H1 (cell line): ENCODE data around the gene NADK. TPM values are rescaled to one million over a fixed set of nuclear protein-coding genes. Genes with fewer than 3 reads are reported as not detected.

Source experiments
- CTCF ChIA-PET: fragments of 300-600 bp; sonication (Branson Sonifier 250); formaldehyde crosslinking; loops from one replicate; lab custom pipeline; 2021; ENCODE audit not compliant: partially characterized antibody; lab: Charles Lee
- POLR2A ChIA-PET: fragments of 300-600 bp; sonication (Branson Sonifier 250); formaldehyde crosslinking; loops from one replicate; lab custom pipeline; 2021; ENCODE audit warnings: inconsistent platforms; ENCODE audit not compliant: partially characterized antibody; lab: Charles Lee
- DNase-seq, 2 experiments: peaks; one replicate each; pipeline versions ENCODE4 v3.0.0 to v3.0.0-alpha.2; 2010 to 2022; ENCODE audit warnings: low spot score in 2 of 2, low read depth in 1 of 2, mixed read lengths in 1 of 2
- FAIRE-seq: peaks from 2 replicates; lab custom pipeline; 2011; peaks lifted over from hg19 to GRCh38; lab: Jason Lieb, UNC
- H2AFZ ChIP-seq: 2 replicates; pipeline ENCODE4 v1.8.1; 2012; ENCODE audit warnings: low read length, inconsistent platforms
- H2AK5ac ChIP-seq: 2 replicates; pipeline ENCODE4 v1.6.1; 2013; ENCODE audit warnings: low read depth, low read length
- H2BK120ac ChIP-seq: replicated peaks from 2 replicates; pipeline ENCODE3; 2013; ENCODE audit warnings: low read depth, low read length, inconsistent platforms
- H2BK12ac ChIP-seq: 2 replicates; pipeline ENCODE4 v1.6.1; 2013; ENCODE audit warnings: low read depth, low read length
- H2BK15ac ChIP-seq: 2 replicates; pipeline ENCODE4 v1.6.1; 2013; ENCODE audit warnings: low read length
- H2BK20ac ChIP-seq: 2 replicates; pipeline ENCODE4 v1.6.1; 2013; ENCODE audit warnings: low read length
- H2BK5ac ChIP-seq: 2 replicates; pipeline ENCODE4 v1.6.1; 2013; ENCODE audit warnings: low read depth, low read length
- H3K14ac ChIP-seq: 2 replicates; pipeline ENCODE4 v1.6.1; 2013; ENCODE audit warnings: inconsistent platforms; ENCODE audit not compliant: insufficient read length
- H3K18ac ChIP-seq: 2 replicates; pipeline ENCODE4 v1.6.1; 2013; ENCODE audit warnings: low read length; ENCODE audit errors: extremely low read depth
- H3K23ac ChIP-seq: 2 replicates; pipeline ENCODE4 v1.6.1; 2013; ENCODE audit warnings: inconsistent platforms; ENCODE audit not compliant: insufficient read length
- H3K23me2 ChIP-seq: 2 replicates; pipeline ENCODE4 v1.6.1; 2013; ENCODE audit warnings: low read depth, low read length
- H3K27ac ChIP-seq: 2 replicates; pipeline ENCODE4 v1.6.1; 2011; ENCODE audit warnings: low read depth, low read length, inconsistent platforms
- H3K27me3 ChIP-seq, 4 experiments: replicated peaks in 1 of 4; 1 replicate in 1 of 4; 2 replicates in 3 of 4; pipeline versions ENCODE4 v1.6.1 to v1.8.1; 2011 to 2013; ENCODE audit warnings: low read length in 3 of 4, mild to moderate bottlenecking in 3 of 4, inconsistent platforms in 2 of 4, mixed read lengths in 2 of 4, moderate library complexity in 1 of 4; ENCODE audit not compliant: control insufficient read depth in 3 of 4, insufficient read depth in 3 of 4; ENCODE audit errors: extremely low read depth in 1 of 4
- H3K36me3 ChIP-seq, 4 experiments: 2 replicates each; pipeline versions ENCODE4 v1.6.1 to v1.8.1; 2011 to 2013; ENCODE audit warnings: mild to moderate bottlenecking in 4 of 4, low read length in 3 of 4, moderate library complexity in 2 of 4, control low read depth in 1 of 4, inconsistent platforms in 1 of 4; ENCODE audit not compliant: insufficient read depth in 4 of 4, control insufficient read depth in 2 of 4
- H3K4ac ChIP-seq: replicated peaks from 2 replicates; pipeline ENCODE3; 2013; ENCODE audit warnings: low read length, low read depth, mixed read lengths, inconsistent platforms; ENCODE audit not compliant: insufficient read length
- H3K4me1 ChIP-seq, 4 experiments: replicated peaks in 1 of 4; 1 replicate in 1 of 4; 2 replicates in 3 of 4; pipeline versions ENCODE4 v1.6.1 to v1.8.1; 2011 to 2013; ENCODE audit warnings: low read length in 3 of 4, inconsistent platforms in 2 of 4, mixed read lengths in 1 of 4; ENCODE audit not compliant: insufficient read depth in 4 of 4, control insufficient read depth in 3 of 4
- H3K4me2 ChIP-seq, 2 experiments: 2 replicates each; pipeline versions ENCODE4 v1.6.1 to v1.8.1; 2011 to 2013; ENCODE audit warnings: low read depth in 2 of 2, low read length in 2 of 2, control low read depth in 1 of 2, inconsistent platforms in 1 of 2, mild to moderate bottlenecking in 1 of 2; ENCODE audit not compliant: insufficient read depth in 1 of 2
- H3K4me3 ChIP-seq, 4 experiments: fragments of 200-600, 300-600 bp in 1 of 4; sonication (generic), shearing (Covaris generic), sonication (Bioruptor Twin) in 1 of 4; 2 replicates each; pipeline versions ENCODE4 v1.5.1 to v1.8.1; 2011 to 2016; ENCODE audit warnings: low read length in 4 of 4, low read depth in 3 of 4, control low read depth in 2 of 4, inconsistent platforms in 2 of 4, mild to moderate bottlenecking in 2 of 4, mixed read lengths in 1 of 4, moderate library complexity in 1 of 4; ENCODE audit not compliant: insufficient read depth in 2 of 4; ENCODE audit errors: extremely low read depth in 1 of 4
- H3K56ac ChIP-seq: replicated peaks from 2 replicates; pipeline ENCODE3; 2013; ENCODE audit warnings: low read depth, mild to moderate bottlenecking, mixed read lengths, low read length, inconsistent platforms; ENCODE audit not compliant: insufficient read length
- H3K79me1 ChIP-seq: 2 replicates; pipeline ENCODE4 v1.6.1; 2013; ENCODE audit warnings: low read depth, low read length, control low read depth
- H3K79me2 ChIP-seq, 2 experiments: 2 replicates each; pipeline versions ENCODE4 v1.6.1 to v1.8.1; 2012 to 2013; ENCODE audit warnings: low read length in 2 of 2, mild to moderate bottlenecking in 2 of 2, inconsistent platforms in 1 of 2; ENCODE audit not compliant: insufficient read depth in 2 of 2, control insufficient read depth in 1 of 2
- H3K9ac ChIP-seq, 4 experiments: replicated peaks in 1 of 4; 1 replicate in 1 of 4; 2 replicates in 3 of 4; pipeline versions ENCODE4 v1.6.1 to v1.8.1; 2011 to 2013; ENCODE audit warnings: low read depth in 3 of 4, low read length in 3 of 4, control low read depth in 2 of 4, mild to moderate bottlenecking in 2 of 4, moderate library complexity in 2 of 4, inconsistent platforms in 1 of 4; ENCODE audit errors: extremely low read depth in 1 of 4
- H3K9me3 ChIP-seq, 2 experiments: 2 replicates each; pipeline versions ENCODE4 v1.6.1 to v1.8.1; 2012 to 2013; ENCODE audit warnings: mild to moderate bottlenecking in 2 of 2, moderate library complexity in 2 of 2, control low read depth in 1 of 2, inconsistent platforms in 1 of 2, low read depth in 1 of 2, low read length in 1 of 2, mixed read lengths in 1 of 2; ENCODE audit not compliant: insufficient read depth in 2 of 2
- H4K20me1 ChIP-seq, 2 experiments: replicated peaks in 1 of 2; 2 replicates each; pipeline versions ENCODE3 to v1.8.1; 2011 to 2013; ENCODE audit warnings: inconsistent platforms in 2 of 2, low read length in 2 of 2, mild to moderate bottlenecking in 1 of 2; ENCODE audit not compliant: insufficient read depth in 2 of 2, control insufficient read depth in 1 of 2
- H4K5ac ChIP-seq: 2 replicates; pipeline ENCODE4 v1.6.1; 2013; ENCODE audit warnings: low read length, low read depth, mixed read lengths, inconsistent platforms; ENCODE audit not compliant: insufficient read length
- H4K8ac ChIP-seq: 2 replicates; pipeline ENCODE4 v1.8.0; 2013; ENCODE audit warnings: mild to moderate bottlenecking, moderate library complexity, low read length, inconsistent platforms; ENCODE audit not compliant: insufficient read depth; ENCODE audit errors: extremely low read depth
- H4K91ac ChIP-seq: replicated peaks from 2 replicates; pipeline ENCODE3; 2013; ENCODE audit warnings: low read length, mixed read lengths, inconsistent platforms; ENCODE audit not compliant: insufficient read length
- EZH2 ChIP-seq: fragments of 200-600 bp; sonication (generic); IDR thresholded peaks from 2 replicates; pipeline ENCODE4 v1.7.1; 2012; ENCODE audit warnings: low read depth, mild to moderate bottlenecking, moderate library complexity, low read length, inconsistent platforms; ENCODE audit not compliant: severe bottlenecking
- KDM4A ChIP-seq: IDR thresholded peaks from one replicate; pipeline ENCODE4 v1.7.1; 2012; ENCODE audit warnings: low read depth, mild to moderate bottlenecking, moderate library complexity, low read length, inconsistent platforms; ENCODE audit not compliant: severe bottlenecking
- PHF8 ChIP-seq: fragments of 200-600 bp; sonication (generic); conservative IDR thresholded peaks from 2 replicates; pipeline ENCODE4 v1.7.1; 2012; ENCODE audit warnings: low read depth, mild to moderate bottlenecking, inconsistent platforms, low read length, moderate library complexity
- POLR2A ChIP-seq, 2 experiments: IDR thresholded peaks; 1 replicate in 1 of 2; 2 replicates in 1 of 2; pipeline ENCODE4 v1.6.1; 2011; ENCODE audit warnings: low read depth in 2 of 2, low read length in 2 of 2, mild to moderate bottlenecking in 2 of 2; ENCODE audit errors: control extremely low read depth in 1 of 2
- RNF2 ChIP-seq: fragments of 200-900, 300-1000 bp; sonication (generic); IDR thresholded peaks from 2 replicates; pipeline ENCODE4 v1.7.1; 2016; ENCODE audit warnings: borderline replicate concordance, low read depth, mild to moderate bottlenecking, antibody characterized with exemption, low read length; ENCODE audit not compliant: poor library complexity, severe bottlenecking; ENCODE audit errors: missing control alignments
- SP4 ChIP-seq: IDR thresholded peaks from 2 replicates; pipeline ENCODE4 v1.6.1; 2012; ENCODE audit warnings: low read length, inconsistent platforms
- WGBS, 2 experiments: shearing (Covaris generic) in 1 of 2; methylation state at CpG; one replicate each; pipeline versions ENCODE4 v1.1.6 to v1.1.7; 2013 to 2015; ENCODE audit warnings: low lambda C conversion rate in 2 of 2, mixed read lengths in 2 of 2, inconsistent platforms in 1 of 2, low coverage in 1 of 2, missing lambda C conversion rate in 1 of 2; ENCODE audit not compliant: insufficient replicate concordance in 2 of 2, insufficient coverage in 1 of 2, insufficient read length in 1 of 2; ENCODE audit errors: extremely low coverage in 1 of 2, missing lambda C conversion rate in 1 of 2; 5-methylcytosine and 5-hydroxymethylcytosine counted together
- polyA plus RNA-seq, 7 experiments: library from polyadenylated mRNA; depleted of rRNA in 3 of 7; stranded (reverse) in 5 of 7; unstranded in 2 of 7; fragments of >200 nt in 5 of 7; fragments of 200-250 nt in 2 of 7; gene quantifications; 1 replicate in 5 of 7; 2 replicates in 1 of 7; 4 replicates in 1 of 7; pipeline versions ENCODE4 v1.2.1 to v1.2.3, GENCODE V29; 2011 to 2013; ENCODE audit warnings: missing spikeins in 2 of 7, mixed read lengths in 2 of 7
- total RNA-seq: library from RNA; stranded (reverse); fragmentation: NEBNext Ultra II Directional; extraction: Animal tissue kit (Norgen Biotek cat#: 25700); gene quantifications from 2 replicates; pipeline ENCODE4 v1.2.1, GENCODE V29; 2021
- TF ChIP-seq, protein P1 (sequence below): IDR thresholded peaks from 2 replicates; pipeline ENCODE4 v1.6.1; 2011; ENCODE audit warnings: low read length, improper control_type of control experiment
- TF ChIP-seq, protein P2 (sequence below): IDR thresholded peaks from 2 replicates; pipeline ENCODE4 v1.6.1; 2012; ENCODE audit warnings: inconsistent platforms

NADK gene
- total and polyA plus RNA-seq, 2 of the 8 experiments (the other 6 are each of a cell fraction or from before 2014, with no cell fraction given), result 78.0 to 89.7 TPM

DNA sequence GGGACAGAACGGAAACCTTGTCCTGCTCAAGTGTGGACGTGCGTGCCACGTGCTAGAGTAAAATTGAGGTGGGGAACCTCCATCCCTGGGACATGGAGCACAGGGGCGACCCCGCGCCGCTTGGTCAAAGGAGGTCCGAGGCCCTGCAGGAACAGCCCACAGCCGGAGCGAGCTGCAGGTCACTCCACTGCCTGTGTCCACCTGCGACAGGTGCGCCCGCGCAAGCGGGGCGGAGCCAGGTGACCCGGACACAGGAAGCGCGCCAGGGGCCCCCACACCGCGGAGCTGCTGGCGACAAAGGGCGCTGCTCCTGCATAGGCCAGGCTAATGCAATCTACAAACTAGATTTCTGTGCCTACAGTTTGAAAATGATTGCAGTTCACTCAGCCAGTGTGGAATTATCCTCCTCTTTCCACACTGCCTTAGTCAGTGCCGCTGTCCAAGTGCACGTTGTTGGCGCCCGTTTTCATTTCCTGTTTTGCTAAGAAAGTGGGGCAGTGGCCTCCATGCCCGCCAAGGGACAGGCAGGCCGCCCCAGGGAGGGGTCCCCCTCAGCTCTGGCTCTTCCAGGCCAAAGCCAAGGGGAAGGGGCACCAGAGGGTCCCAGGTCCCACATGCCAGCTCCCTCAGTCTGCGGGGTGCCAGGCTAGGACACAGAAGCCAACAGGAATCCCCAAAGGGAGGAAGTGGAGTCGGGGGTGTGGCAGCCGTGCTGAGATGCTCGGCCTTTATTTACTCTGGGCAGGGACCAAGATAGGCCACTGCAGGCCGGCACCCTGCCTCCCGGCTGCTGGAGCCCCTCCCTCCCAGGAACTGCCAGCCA lies 4.3 kb upstream of the NADK start:
- peaks cover 6% of the 10 kb centered on the region; the same call in 1 of the 2 replicates for H3K79me1 ChIP-seq
- H3K56ac ChIP-seq, result peak overlapping the region; percentile 5
- H3K4me1 ChIP-seq, result peaks cover 0 to 40% (median 30%) of the 10 kb centered on the region in 4 experiments; a peak in 6 of 7 replicates
- 13% methylated on average over 36 of the region's 36 CpGs; no CpG with 5 or more reads in 1 of the 2 experiments for WGBS, 2 experiments
- peak overlapping the region; percentile 99; the same call in 1 of the 2 replicates for H2BK15ac ChIP-seq
- H4K20me1 ChIP-seq, result peaks cover 4 to 5% of the 10 kb centered on the region in 2 experiments
- peak overlapping the region; percentile 73 to 95 for H3K4me2 ChIP-seq
- DNase-seq (peak in 1 of 2 experiments; percentile 79), FAIRE-seq (no peak)
- H3K14ac ChIP-seq, result no peak overlapping the region
- H3K4ac ChIP-seq, result peak overlapping the region; percentile 97
- H3K9me3 ChIP-seq, result no peaks in the 10 kb centered on the region
- H3K9ac ChIP-seq, result peak overlapping the region in 2 of 4 experiments; percentile 28 to 55; a peak in 3 of 7 replicates
- H2AFZ ChIP-seq, result no peak overlapping the region
- H4K8ac ChIP-seq, result peak overlapping the region; percentile 90
- H3K4me3 ChIP-seq, result peak overlapping the region; percentile 23 to 54 (median 36); a peak in 7 of 8 replicates
- H3K23me2 ChIP-seq, result peaks cover 12% of the 10 kb centered on the region
- peak overlapping the region; percentile 97 for H2BK12ac ChIP-seq
- peak overlapping the region; percentile 37; the same call in 1 of the 2 replicates for H3K27ac ChIP-seq
- ChIA-PET POLR2A (interaction anchor here (0.7 to 2.4 kb wide), 13 partner anchors 9 to 136 kb away, joined by 3 to 10 read pairs (median 4); partner anchors contain the start of gene TMEM52), CTCF (interaction anchor here (0.7 to 1.5 kb wide), 3 partner anchors 13 to 132 kb away, joined by 3 to 9 read pairs (median 6); partner anchors contain the start of gene CALML6)
- no peaks in the 10 kb centered on the region for H3K27me3 ChIP-seq
- H2BK120ac ChIP-seq, result peak overlapping the region; percentile 24
- peak overlapping the region; percentile 70 for H4K5ac ChIP-seq
- peak overlapping the region; percentile 97 for H4K91ac ChIP-seq
- peaks cover 0 to 4% of the 10 kb centered on the region in 2 experiments; a peak in 2 of 4 replicates for H3K79me2 ChIP-seq
- H2BK5ac ChIP-seq, result peak overlapping the region; percentile 90
- H3K18ac ChIP-seq, result peak overlapping the region; percentile 93
- H3K36me3 ChIP-seq, result peaks cover 16 to 27% (median 20%) of the 10 kb centered on the region in 4 experiments
- peak overlapping the region; percentile 96; the same call in 1 of the 2 replicates for H2AK5ac ChIP-seq
- no peak overlapping the region for H2BK20ac ChIP-seq
- H3K23ac ChIP-seq, result no peak overlapping the region
- TF ChIP-seq POLR2A (IDR thresholded peaks at IDR 0.05; ENCODE audit: control extremely low read depth in 1 of 2, low read depth in 2 of 2, low read length in 2 of 2), result peak in 1 of 2 experiments; percentile 51; a peak in 1 of 3 replicates
- TF ChIP-seq SP4, result peak; percentile 71
- TF ChIP-seq, protein P1, sequence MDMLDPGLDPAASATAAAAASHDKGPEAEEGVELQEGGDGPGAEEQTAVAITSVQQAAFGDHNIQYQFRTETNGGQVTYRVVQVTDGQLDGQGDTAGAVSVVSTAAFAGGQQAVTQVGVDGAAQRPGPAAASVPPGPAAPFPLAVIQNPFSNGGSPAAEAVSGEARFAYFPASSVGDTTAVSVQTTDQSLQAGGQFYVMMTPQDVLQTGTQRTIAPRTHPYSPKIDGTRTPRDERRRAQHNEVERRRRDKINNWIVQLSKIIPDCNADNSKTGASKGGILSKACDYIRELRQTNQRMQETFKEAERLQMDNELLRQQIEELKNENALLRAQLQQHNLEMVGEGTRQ, result no peak
- TF ChIP-seq EZH2, result no peak
- TF ChIP-seq, protein P2, sequence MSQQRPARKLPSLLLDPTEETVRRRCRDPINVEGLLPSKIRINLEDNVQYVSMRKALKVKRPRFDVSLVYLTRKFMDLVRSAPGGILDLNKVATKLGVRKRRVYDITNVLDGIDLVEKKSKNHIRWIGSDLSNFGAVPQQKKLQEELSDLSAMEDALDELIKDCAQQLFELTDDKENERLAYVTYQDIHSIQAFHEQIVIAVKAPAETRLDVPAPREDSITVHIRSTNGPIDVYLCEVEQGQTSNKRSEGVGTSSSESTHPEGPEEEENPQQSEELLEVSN, result peak; percentile 64
- TF ChIP-seq KDM4A, result peak; percentile 24
- TF ChIP-seq RNF2, result no peak
- 0 out of 2 replicates have a peak, but pooled peaks have one; percentile 24 for TF ChIP-seq PHF8
